Measurements from ENCODE around the gene PAPSS1. TPM values are rescaled to one million over a fixed set of nuclear protein-coding genes. Genes with fewer than 3 reads are reported as not detected.

PAPSS1 gene
- total and polyA plus RNA-seq, 2 donors (not counting 3 experiments of a cell fraction or from before 2014, with no cell fraction given), result 69.6 to 77.2 TPM

DNA sequence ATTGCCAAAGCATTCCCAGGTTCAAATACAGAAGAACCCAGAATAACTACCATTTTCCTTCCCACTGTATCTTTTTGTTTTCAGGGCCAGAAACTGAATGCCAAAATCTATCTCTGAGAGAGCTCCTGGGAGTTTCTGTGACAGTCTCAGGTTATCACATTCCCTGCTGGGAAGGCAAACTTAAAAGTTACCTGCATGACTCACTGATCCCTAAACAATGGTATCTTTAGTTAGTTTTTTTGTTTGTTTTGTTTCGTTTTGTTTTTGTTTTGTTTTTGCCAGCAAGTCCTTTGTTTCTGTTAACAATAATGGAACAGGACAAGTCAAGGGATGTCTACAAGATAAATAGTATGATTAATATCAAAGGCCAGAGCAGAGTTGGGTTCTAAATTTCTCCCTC, 34.3 kb downstream of the PAPSS1 start:
- H3K4me1 ChIP-seq (ENCODE audit: control insufficient read depth, extremely low read depth, insufficient read depth, low read length), result peaks cover 12% of the 10 kb centered on the region
- no peak overlapping the region for H3K4me2 ChIP-seq (ENCODE audit: insufficient read depth, low read length)
- peaks cover 7% of the 10 kb centered on the region for H3K79me2 ChIP-seq (ENCODE audit: control insufficient read depth, insufficient read depth, low read length)
- intact Hi-C loops (cut with micrococcal nuclease), result no loop called here
- ChIA-PET CTCF (no interaction called here), POLR2A (no interaction called here)
- peaks cover 0 to 8% of the 10 kb centered on the region in 2 experiments for H3K36me3 ChIP-seq (ENCODE audit: control insufficient read depth in 2 of 2, extremely low read depth in 1 of 2, insufficient read depth in 2 of 2, low read length in 2 of 2)
- no peaks in the 10 kb centered on the region for H3K9me1 ChIP-seq (replicated peaks; ENCODE audit: control insufficient read depth, extremely low read depth, insufficient read depth, low read length)
- H3K9ac ChIP-seq (replicated peaks; ENCODE audit: extremely low read depth, insufficient read depth, low read length), result no peak overlapping the region
- dilution Hi-C loops (cut with MboI; ENCODE audit: extremely low pct_ligation_motif_present, low sequenced_read_pairs), result no loop called here
- FAIRE-seq (no peak), DNase-seq (ENCODE audit: low read depth, low spot score) (no peak)
- no peak overlapping the region for H3K4me3 ChIP-seq (replicated peaks in 1 of 3; ENCODE audit: insufficient read depth in 1 of 3, low read depth in 1 of 3, low read length in 3 of 3)
- no peaks in the 10 kb centered on the region for H3K27me3 ChIP-seq (ENCODE audit: control insufficient read depth in 2 of 2, insufficient read depth in 2 of 2, low read length in 2 of 2)
- H2AFZ ChIP-seq (ENCODE audit: low read depth, low read length), result no peak overlapping the region
- TF ChIP-seq MYC (IDR thresholded peaks at IDR 0.05; ENCODE audit: low read depth, low read length), result no peak
- TF ChIP-seq, protein P1, sequence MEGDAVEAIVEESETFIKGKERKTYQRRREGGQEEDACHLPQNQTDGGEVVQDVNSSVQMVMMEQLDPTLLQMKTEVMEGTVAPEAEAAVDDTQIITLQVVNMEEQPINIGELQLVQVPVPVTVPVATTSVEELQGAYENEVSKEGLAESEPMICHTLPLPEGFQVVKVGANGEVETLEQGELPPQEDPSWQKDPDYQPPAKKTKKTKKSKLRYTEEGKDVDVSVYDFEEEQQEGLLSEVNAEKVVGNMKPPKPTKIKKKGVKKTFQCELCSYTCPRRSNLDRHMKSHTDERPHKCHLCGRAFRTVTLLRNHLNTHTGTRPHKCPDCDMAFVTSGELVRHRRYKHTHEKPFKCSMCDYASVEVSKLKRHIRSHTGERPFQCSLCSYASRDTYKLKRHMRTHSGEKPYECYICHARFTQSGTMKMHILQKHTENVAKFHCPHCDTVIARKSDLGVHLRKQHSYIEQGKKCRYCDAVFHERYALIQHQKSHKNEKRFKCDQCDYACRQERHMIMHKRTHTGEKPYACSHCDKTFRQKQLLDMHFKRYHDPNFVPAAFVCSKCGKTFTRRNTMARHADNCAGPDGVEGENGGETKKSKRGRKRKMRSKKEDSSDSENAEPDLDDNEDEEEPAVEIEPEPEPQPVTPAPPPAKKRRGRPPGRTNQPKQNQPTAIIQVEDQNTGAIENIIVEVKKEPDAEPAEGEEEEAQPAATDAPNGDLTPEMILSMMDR (IDR thresholded peaks at IDR 0.05; ENCODE audit: extremely low read depth in 1 of 2, insufficient read depth in 1 of 2, low read depth in 1 of 2, low read length in 2 of 2), result no peak
- TF ChIP-seq, protein P2, sequence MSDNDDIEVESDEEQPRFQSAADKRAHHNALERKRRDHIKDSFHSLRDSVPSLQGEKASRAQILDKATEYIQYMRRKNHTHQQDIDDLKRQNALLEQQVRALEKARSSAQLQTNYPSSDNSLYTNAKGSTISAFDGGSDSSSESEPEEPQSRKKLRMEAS (IDR thresholded peaks at IDR 0.05; ENCODE audit: insufficient read depth, insufficient read length), result no peak
- H3K27ac ChIP-seq (ENCODE audit: insufficient read depth, low read depth, low read length), result no peak overlapping the region
- H3K9me3 ChIP-seq (replicated peaks; ENCODE audit: control insufficient read depth, insufficient read depth, low read length), result no peaks in the 10 kb centered on the region
- no peaks in the 10 kb centered on the region for H4K20me1 ChIP-seq (replicated peaks; ENCODE audit: control insufficient read depth, extremely low read depth, insufficient read depth, low read length)
- BruUV-seq (replicated peaks), result no TSS peak

DNA sequence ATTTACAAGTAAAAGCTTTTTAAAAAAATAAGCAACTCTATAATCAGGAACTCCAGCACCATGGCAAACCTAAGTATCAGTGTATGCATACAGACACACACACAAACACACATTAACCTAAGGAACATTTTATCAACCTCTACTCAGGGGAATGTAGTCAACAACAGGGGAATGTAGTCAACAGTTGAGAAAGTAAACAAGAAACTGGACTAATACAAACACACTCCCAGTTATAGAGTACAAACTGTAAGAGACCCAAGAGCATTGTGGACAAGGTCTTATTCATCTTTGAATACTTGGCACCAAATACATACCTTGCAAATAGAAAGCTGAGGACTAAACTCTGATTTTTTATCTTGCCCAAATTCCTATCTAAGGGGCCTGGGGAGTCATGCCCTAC, 36.2 kb downstream of the PAPSS1 start:
- Histone ChIP-seq H3K9ac (replicated peaks; ENCODE audit: extremely low read depth, insufficient read depth, low read length) (no peak overlapping the region), H3K4me2 (ENCODE audit: insufficient read depth, low read length) (no peak overlapping the region), H3K4me3 (replicated peaks in 1 of 3; ENCODE audit: insufficient read depth in 1 of 3, low read depth in 1 of 3, low read length in 3 of 3) (no peak overlapping the region), H3K9me1 (replicated peaks; ENCODE audit: control insufficient read depth, extremely low read depth, insufficient read depth, low read length) (no peaks in the 10 kb centered on the region), H3K27me3 (ENCODE audit: control insufficient read depth in 2 of 2, insufficient read depth in 2 of 2, low read length in 2 of 2) (no peaks in the 10 kb centered on the region), H3K79me2 (ENCODE audit: control insufficient read depth, insufficient read depth, low read length) (no peaks in the 10 kb centered on the region), H2AFZ (ENCODE audit: low read depth, low read length) (no peak overlapping the region), H3K4me1 (ENCODE audit: control insufficient read depth, extremely low read depth, insufficient read depth, low read length) (no peaks in the 10 kb centered on the region), H4K20me1 (replicated peaks; ENCODE audit: control insufficient read depth, extremely low read depth, insufficient read depth, low read length) (no peaks in the 10 kb centered on the region), H3K27ac (ENCODE audit: insufficient read depth, low read depth, low read length) (no peak overlapping the region), H3K9me3 (replicated peaks; ENCODE audit: control insufficient read depth, insufficient read depth, low read length) (no peaks in the 10 kb centered on the region), H3K36me3 (ENCODE audit: control insufficient read depth in 2 of 2, extremely low read depth in 1 of 2, insufficient read depth in 2 of 2, low read length in 2 of 2) (peaks cover 0 to 9% of the 10 kb centered on the region in 2 experiments)
- intact Hi-C loops (cut with micrococcal nuclease), result no loop called here
- no TSS peak for BruUV-seq (replicated peaks)
- ChIA-PET POLR2A (no interaction called here), CTCF (no interaction called here)
- no peak for FAIRE-seq
- TF ChIP-seq, protein P2 (IDR thresholded peaks at IDR 0.05; ENCODE audit: insufficient read depth, insufficient read length), result no peak
- TF ChIP-seq POLR2A (IDR thresholded peaks at IDR 0.05; ENCODE audit: low read depth, low read length) (no peak), JUN (IDR thresholded peaks at IDR 0.05; ENCODE audit: borderline replicate concordance, insufficient read depth, insufficient read length, low read depth) (no peak), EZH2 (IDR thresholded peaks at IDR 0.05; ENCODE audit: borderline replicate concordance, low read depth, low read length, severe bottlenecking) (no peak), MYC (IDR thresholded peaks at IDR 0.05; ENCODE audit: low read depth, low read length) (no peak), FOS (IDR thresholded peaks at IDR 0.05; ENCODE audit: borderline replicate concordance, insufficient read depth, low read length) (no peak), POLR2AphosphoS5 (IDR thresholded peaks at IDR 0.05; ENCODE audit: insufficient read depth, low read depth, low read length) (no peak), GATA2 (IDR thresholded peaks at IDR 0.05; ENCODE audit: insufficient read depth, insufficient read length, low read depth, low read length) (no peak)
- TF ChIP-seq, protein P1 (IDR thresholded peaks at IDR 0.05; ENCODE audit: extremely low read depth in 1 of 2, insufficient read depth in 1 of 2, low read depth in 1 of 2, low read length in 2 of 2), result no peak
- no peak for DNase-seq (ENCODE audit: low read depth, low spot score)
- dilution Hi-C loops (cut with MboI; ENCODE audit: extremely low pct_ligation_motif_present, low sequenced_read_pairs), result no loop called here
